Loucy (cell line): Measurements from ENCODE around the gene MTCL3.

Experiments used
- H2AFZ ChIP-seq: fragments of 200-600 bp; sonication (generic); 2 replicates; pipeline ENCODE4 v1.6.0; 2016; ENCODE audit warnings: antibody characterized with exemption, mild to moderate bottlenecking, low read length, moderate library complexity
- H3F3A ChIP-seq: fragments of 200-600 bp; 2 replicates; pipeline ENCODE4 v1.6.0; 2016; ENCODE audit warnings: antibody characterized with exemption, low read depth, mild to moderate bottlenecking
- H3K27me3 ChIP-seq: fragments of 200-600 bp; sonication (generic); 2 replicates; pipeline ENCODE4 v1.6.1; 2014; ENCODE audit warnings: low read length, mild to moderate bottlenecking; ENCODE audit not compliant: insufficient read depth, poor library complexity, severe bottlenecking
- H3K36me3 ChIP-seq: fragments of 200-600 bp; sonication (generic); 2 replicates; pipeline ENCODE4 v1.6.1; 2016; ENCODE audit warnings: low read length; ENCODE audit not compliant: insufficient read depth
- H3K4me1 ChIP-seq: fragments of 200-600 bp; sonication (generic); 2 replicates; pipeline ENCODE4 v1.5.1; 2014; ENCODE audit warnings: low read length, mild to moderate bottlenecking; ENCODE audit not compliant: insufficient read depth, poor library complexity, severe bottlenecking
- H3K4me2 ChIP-seq: fragments of 200-600 bp; sonication (generic); 2 replicates; pipeline ENCODE4 v1.6.0; 2014; ENCODE audit warnings: antibody characterized with exemption, low read length, low read depth, mild to moderate bottlenecking; ENCODE audit not compliant: poor library complexity, severe bottlenecking
- H3K4me3 ChIP-seq: fragments of 200-600 bp; sonication (generic); 2 replicates; pipeline ENCODE4 v1.5.1; 2014; ENCODE audit warnings: low read length, mild to moderate bottlenecking, mixed read lengths; ENCODE audit not compliant: poor library complexity, severe bottlenecking
- H3K79me2 ChIP-seq: fragments of 200-600 bp; sonication (generic); 2 replicates; pipeline ENCODE4 v1.6.1; 2014; ENCODE audit warnings: low read length; ENCODE audit not compliant: insufficient read depth
- H3K9ac ChIP-seq: fragments of 200-600 bp; sonication (generic); 2 replicates; pipeline ENCODE4 v1.6.0; 2014; ENCODE audit warnings: mild to moderate bottlenecking, low read depth, low read length, moderate library complexity; ENCODE audit not compliant: poor library complexity, severe bottlenecking
- H3K9me2 ChIP-seq: fragments of 200-600 bp; sonication (generic); replicated peaks from 2 replicates; pipeline ENCODE4 v1.6.1; 2016; ENCODE audit warnings: low read depth, low read length, mixed read lengths
- H3K9me3 ChIP-seq: fragments of 200-600 bp; sonication (generic); 2 replicates; pipeline ENCODE4 v1.6.1; 2014; ENCODE audit warnings: mild to moderate bottlenecking, antibody characterized with exemption, low read length, low read depth; ENCODE audit not compliant: insufficient read depth
- H4K20me1 ChIP-seq: fragments of 200-600 bp; sonication (generic); 2 replicates; pipeline ENCODE4 v1.6.0; 2014; ENCODE audit warnings: antibody characterized with exemption, low read length, mild to moderate bottlenecking; ENCODE audit not compliant: insufficient read depth, poor library complexity, severe bottlenecking
- CTCF ChIP-seq: fragments of 200-600 bp; sonication (generic); conservative IDR thresholded peaks from 2 replicates; pipeline ENCODE4 v1.5.1; 2014; ENCODE audit warnings: mild to moderate bottlenecking, antibody characterized with exemption, low read length
- EZH2phosphoT487 ChIP-seq: fragments of 200-600 bp; IDR thresholded peaks from 2 replicates; pipeline ENCODE4 v1.6.1; 2018; ENCODE audit warnings: antibody characterized with exemption, mild to moderate bottlenecking, moderate library complexity, borderline replicate concordance

MTCL3 gene

DNA sequence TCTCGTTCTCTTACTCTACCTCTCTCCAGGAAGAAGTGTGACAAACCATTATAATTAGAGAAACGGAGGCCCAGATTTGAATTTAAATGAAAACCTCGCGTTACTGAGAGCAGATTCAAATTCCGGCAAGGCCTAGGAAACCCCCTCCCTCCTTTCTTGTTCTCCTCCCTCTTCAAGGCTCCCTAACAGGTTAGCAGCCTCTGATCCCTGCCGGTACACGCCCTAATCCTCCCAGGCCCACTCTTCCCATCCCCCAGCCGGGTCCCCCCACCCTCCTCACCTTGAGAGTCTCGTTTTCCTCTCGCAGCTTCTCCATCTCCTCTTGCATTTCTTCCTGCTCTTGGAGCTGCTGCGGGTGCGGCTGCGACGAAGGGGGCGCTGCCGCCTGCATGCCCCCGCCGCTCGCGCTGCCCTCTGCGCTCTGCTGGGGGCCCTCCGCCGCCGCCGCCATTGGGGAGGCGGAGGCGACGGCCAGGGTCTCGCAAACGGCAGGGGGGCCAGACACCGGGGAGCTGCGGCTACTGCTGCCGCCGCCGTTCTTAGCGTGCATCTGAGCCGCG, 3.8 kb downstream of the MTCL3 start:
- no peaks in the 10 kb centered on the region for H4K20me1 ChIP-seq
- peak overlapping the region; percentile 80 for H3K4me3 ChIP-seq
- no peaks in the 10 kb centered on the region for H3K27me3 ChIP-seq
- peaks cover 25% of the 10 kb centered on the region for H3K79me2 ChIP-seq
- peaks cover 42% of the 10 kb centered on the region for H3K4me1 ChIP-seq
- H3K9ac ChIP-seq: peak overlapping the region; percentile 77
- TF ChIP-seq CTCF (peak; percentile 39), EZH2phosphoT487 (no peak)
- H3F3A ChIP-seq: no peaks in the 10 kb centered on the region
- H2AFZ ChIP-seq: peak overlapping the region; percentile 81
- H3K4me2 ChIP-seq: peak overlapping the region; percentile 77
- H3K36me3 ChIP-seq: no peaks in the 10 kb centered on the region
- H3K9me3 ChIP-seq: no peaks in the 10 kb centered on the region
- no peaks in the 10 kb centered on the region for H3K9me2 ChIP-seq

GRCh38 chr6:127514773-127515227, 4.3 kb downstream of the MTCL3 start:
- H3K79me2 ChIP-seq: peaks cover 25% of the 10 kb centered on the region
- H3K4me2 ChIP-seq: peak overlapping the region; percentile 77
- peak overlapping the region; percentile 77 for H3K9ac ChIP-seq
- peak overlapping the region; percentile 81 for H2AFZ ChIP-seq
- H3K9me2 ChIP-seq: no peaks in the 10 kb centered on the region
- no peaks in the 10 kb centered on the region for H3F3A ChIP-seq
- H3K9me3 ChIP-seq: no peaks in the 10 kb centered on the region
- H3K4me3 ChIP-seq: peak overlapping the region; percentile 80
- H3K36me3 ChIP-seq: no peaks in the 10 kb centered on the region
- TF ChIP-seq CTCF: no peak
- TF ChIP-seq EZH2phosphoT487: no peak
- peaks cover 42% of the 10 kb centered on the region for H3K4me1 ChIP-seq
- H3K27me3 ChIP-seq: no peaks in the 10 kb centered on the region
- H4K20me1 ChIP-seq: no peaks in the 10 kb centered on the region

DNA sequence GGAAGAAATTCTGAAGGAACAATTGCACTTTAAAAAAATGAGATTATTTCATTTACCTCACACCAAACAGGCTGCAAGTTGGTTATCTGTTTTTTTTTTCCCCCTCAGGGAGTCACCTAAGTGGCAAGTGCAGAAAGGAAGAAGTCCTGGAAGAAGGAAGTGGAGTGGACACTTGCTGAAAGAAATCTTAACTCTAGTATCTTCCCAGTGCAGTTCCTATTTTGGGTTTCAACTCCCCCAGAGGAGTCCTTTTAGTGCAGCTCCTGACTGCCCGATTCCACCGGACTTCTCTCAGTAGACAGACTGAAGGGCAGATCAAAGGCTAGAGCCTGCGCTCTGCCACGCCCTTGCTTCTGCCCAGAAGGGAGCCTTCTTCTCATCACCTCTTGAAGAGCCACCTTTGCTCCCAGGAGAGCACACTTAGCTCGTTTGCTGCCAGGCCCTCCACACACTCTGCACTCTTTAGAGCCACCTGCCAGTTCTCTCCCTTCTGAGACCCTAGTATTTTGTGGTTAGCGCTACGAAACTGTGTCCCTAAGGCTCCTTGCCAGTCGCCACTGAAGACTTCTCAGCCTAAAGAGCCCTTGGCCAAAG, 4.9 kb downstream of the MTCL3 start:
- Histone ChIP-seq H3K9me2 (no peaks in the 10 kb centered on the region), H3K36me3 (0 out of 2 replicates have a peak, but pooled peaks cover 2% of the 10 kb centered on the region), H3K79me2 (peaks cover 25% of the 10 kb centered on the region), H3K9me3 (no peaks in the 10 kb centered on the region), H3K27me3 (no peaks in the 10 kb centered on the region), H2AFZ (no peak overlapping the region), H4K20me1 (no peaks in the 10 kb centered on the region), H3K4me1 (peaks cover 42% of the 10 kb centered on the region), H3K9ac (peak overlapping the region; percentile 77), H3F3A (no peaks in the 10 kb centered on the region), H3K4me2 (peak overlapping the region; percentile 77), H3K4me3 (peak overlapping the region; percentile 80)
- TF ChIP-seq EZH2phosphoT487: no peak
